PFSK-1 (cell line): ENCODE results near the gene ATXN1.

Experiments
- POLR2AphosphoS5 ChIP-seq: IDR thresholded peaks from 2 replicates; pipeline ENCODE4 v1.6.1; 2012; ENCODE audit warnings: low read depth, mild to moderate bottlenecking, control low read depth, low read length, moderate library complexity
- REST ChIP-seq, 2 experiments: IDR thresholded peaks; 2 replicates each; pipeline versions ENCODE4 v1.6.1 to v1.8.0; 2011 to 2012; ENCODE audit warnings: low read depth in 2 of 2, low read length in 2 of 2, control low read depth in 1 of 2, inconsistent platforms in 1 of 2, mild to moderate bottlenecking in 1 of 2, moderate library complexity in 1 of 2; ENCODE audit not compliant: insufficient read depth in 1 of 2

- TF ChIP-seq POLR2AphosphoS5 (no peak), REST (IDR thresholded peaks at IDR 0.05; ENCODE audit: insufficient read depth in 1 of 2, low read depth in 2 of 2, low read length in 2 of 2) (no peak)
Measured at GRCh38 chr6:16765235-16765634, 4.0 kb upstream of the ATXN1 start.
